Stimulated activated memory B cell treated with anti-CD40 and anti-IgM and Interleukin-4, amounts not matched to agents 10 μg/mL and 1 μg/mL and 100 μg/mL, for 72 hours (primary cell): Measurements from ENCODE around the gene CCDC71.
A peak's percentile ranks its signal among the peaks of the same experiment; 100 is the strongest.

Source experiments
- ATAC-seq: fragments of 150-1000 bp; cut with Tn5 transposase; 2 replicates; pipeline ENCODE4 v1.10.0; 2021
- H3K27ac Mint-ChIP-seq: one replicate; pipeline ENCODE4 v1.8.0; 2022; ENCODE audit warnings: mild to moderate bottlenecking, mixed read lengths
- H3K27me3 Mint-ChIP-seq: one replicate; pipeline ENCODE4 v1.8.0; 2022; ENCODE audit warnings: mixed read lengths
- H3K36me3 Mint-ChIP-seq: one replicate; pipeline ENCODE4 v1.8.0; 2022; ENCODE audit warnings: mixed read lengths
- H3K4me1 Mint-ChIP-seq: one replicate; pipeline ENCODE4 v1.8.0; 2022; ENCODE audit warnings: mixed read lengths
- H3K4me3 Mint-ChIP-seq: one replicate; pipeline ENCODE4 v1.8.0; 2022; ENCODE audit warnings: mild to moderate bottlenecking, moderate library complexity, mixed read lengths
- H3K9me3 Mint-ChIP-seq: one replicate; pipeline ENCODE4 v1.8.0; 2022; ENCODE audit warnings: mixed read lengths

The CCDC71 gene

GRCh38 chr3:49158103-49158709, 7.9 kb downstream of the CCDC71 start:
- H3K4me3 Mint-ChIP-seq = no peak overlapping the region

GRCh38 chr3:49157289-49157688, 8.8 kb downstream of the CCDC71 start:
- Mint-ChIP-seq H3K36me3 (no peaks in the 10 kb centered on the region), H3K4me1 (peaks cover 6% of the 10 kb centered on the region), H3K4me3 (no peak overlapping the region), H3K27ac (no peak overlapping the region), H3K27me3 (no peaks in the 10 kb centered on the region), H3K9me3 (no peaks in the 10 kb centered on the region)
- ATAC-seq = no peak

More at GRCh38 chr3:49158103-49158709, 7.9 kb downstream of the CCDC71 start:
- peaks cover 6% of the 10 kb centered on the region for H3K4me1 Mint-ChIP-seq
- H3K27me3 Mint-ChIP-seq = no peaks in the 10 kb centered on the region
- ATAC-seq = peak; percentile 76
- H3K36me3 Mint-ChIP-seq = no peaks in the 10 kb centered on the region
- no peak overlapping the region for H3K27ac Mint-ChIP-seq
- no peaks in the 10 kb centered on the region for H3K9me3 Mint-ChIP-seq

GRCh38 chr3:49153349-49153912, 12.7 kb downstream of the CCDC71 start:
- no peak for ATAC-seq
- no peak overlapping the region for H3K27ac Mint-ChIP-seq

GRCh38 chr3:49151610-49152009, 14.5 kb downstream of the CCDC71 start:
- no peak overlapping the region for H3K27ac Mint-ChIP-seq
- no peaks in the 10 kb centered on the region for H3K36me3 Mint-ChIP-seq
- H3K27me3 Mint-ChIP-seq = no peaks in the 10 kb centered on the region
- no peaks in the 10 kb centered on the region for H3K9me3 Mint-ChIP-seq
- no peaks in the 10 kb centered on the region for H3K4me1 Mint-ChIP-seq
- H3K4me3 Mint-ChIP-seq = no peak overlapping the region
- ATAC-seq = no peak

More at GRCh38 chr3:49153349-49153912, 12.7 kb downstream of the CCDC71 start:
- peaks cover 6% of the 10 kb centered on the region for H3K4me1 Mint-ChIP-seq
- no peaks in the 10 kb centered on the region for H3K9me3 Mint-ChIP-seq
- no peaks in the 10 kb centered on the region for H3K36me3 Mint-ChIP-seq
- H3K27me3 Mint-ChIP-seq = no peaks in the 10 kb centered on the region
- no peak overlapping the region for H3K4me3 Mint-ChIP-seq

GRCh38 chr3:49148159-49148558, 18.0 kb downstream of the CCDC71 start:
- Mint-ChIP-seq H3K27me3 (no peaks in the 10 kb centered on the region), H3K36me3 (no peaks in the 10 kb centered on the region), H3K4me3 (no peak overlapping the region), H3K9me3 (no peaks in the 10 kb centered on the region), H3K4me1 (no peaks in the 10 kb centered on the region), H3K27ac (no peak overlapping the region)
- no peak for ATAC-seq

- H3K4me1 Mint-ChIP-seq = no peaks in the 10 kb centered on the region
- peaks cover 6% of the 10 kb centered on the region for H3K36me3 Mint-ChIP-seq
- H3K27me3 Mint-ChIP-seq = peaks cover 52% of the 10 kb centered on the region
- no peak for ATAC-seq
- H3K4me3 Mint-ChIP-seq = no peak overlapping the region
- H3K9me3 Mint-ChIP-seq = peaks cover 6% of the 10 kb centered on the region
- H3K27ac Mint-ChIP-seq = no peak overlapping the region
Observed at GRCh38 chr3:49140080-49140479, 26.1 kb downstream of the CCDC71 start.

GRCh38 chr3:49135499-49135898, 30.6 kb downstream of the CCDC71 start:
- no peak for ATAC-seq
- peaks cover 78% of the 10 kb centered on the region for H3K27me3 Mint-ChIP-seq
- H3K27ac Mint-ChIP-seq = no peak overlapping the region
- no peak overlapping the region for H3K4me3 Mint-ChIP-seq
- peaks cover 8% of the 10 kb centered on the region for H3K4me1 Mint-ChIP-seq
- H3K9me3 Mint-ChIP-seq = no peaks in the 10 kb centered on the region
- H3K36me3 Mint-ChIP-seq = no peaks in the 10 kb centered on the region

GRCh38 chr3:49134471-49135265, 31.5 kb downstream of the CCDC71 start:
- ATAC-seq = no peak
- peaks cover 8% of the 10 kb centered on the region for H3K4me1 Mint-ChIP-seq
- peaks cover 75% of the 10 kb centered on the region for H3K27me3 Mint-ChIP-seq
- no peaks in the 10 kb centered on the region for H3K36me3 Mint-ChIP-seq
- no peaks in the 10 kb centered on the region for H3K9me3 Mint-ChIP-seq
- H3K27ac Mint-ChIP-seq = no peak overlapping the region
- no peak overlapping the region for H3K4me3 Mint-ChIP-seq

- peaks cover 8% of the 10 kb centered on the region for H3K4me1 Mint-ChIP-seq
- H3K27ac Mint-ChIP-seq = no peak overlapping the region
- H3K36me3 Mint-ChIP-seq = no peaks in the 10 kb centered on the region
- peaks cover 82% of the 10 kb centered on the region for H3K27me3 Mint-ChIP-seq
- H3K4me3 Mint-ChIP-seq = no peak overlapping the region
- no peak for ATAC-seq
- no peaks in the 10 kb centered on the region for H3K9me3 Mint-ChIP-seq
Observed at GRCh38 chr3:49133226-49133951, 32.7 kb downstream of the CCDC71 start.

- Mint-ChIP-seq H3K27ac (no peak within 1 kb of the TSS), H3K4me1 (peaks cover 8% of the 10 kb centered on the region), H3K9me3 (no peaks in the 10 kb centered on the region), H3K36me3 (no peaks in the 10 kb centered on the region), H3K4me3 (no peak within 1 kb of the TSS), H3K27me3 (peaks cover 75% of the 10 kb centered on the region)
- ATAC-seq = no peak
Observed at GRCh38 chr3:49132437-49133225, 33.5 kb downstream of the CCDC71 start, which contains the start of gene LAMB2. Gene LAMB2, minus strand, starts transcription at chr3:49133050. Its CDS starts 183 bp downstream, at chr3:49132867.

GRCh38 chr3:49132073-49132436, 34.1 kb downstream of the CCDC71 start:
- Mint-ChIP-seq H3K27ac (no peak overlapping the region), H3K4me1 (peaks cover 8% of the 10 kb centered on the region), H3K36me3 (no peaks in the 10 kb centered on the region), H3K4me3 (no peak overlapping the region), H3K27me3 (peaks cover 69% of the 10 kb centered on the region), H3K9me3 (no peaks in the 10 kb centered on the region)
- ATAC-seq = no peak

- no peak for ATAC-seq
- Mint-ChIP-seq H3K36me3 (no peaks in the 10 kb centered on the region), H3K27me3 (peaks cover 69% of the 10 kb centered on the region), H3K4me3 (no peak overlapping the region), H3K9me3 (no peaks in the 10 kb centered on the region), H3K4me1 (peaks cover 8% of the 10 kb centered on the region), H3K27ac (no peak overlapping the region)
Observed at GRCh38 chr3:49131576-49131975, 34.6 kb downstream of the CCDC71 start.

- no peak overlapping the region for H3K27ac Mint-ChIP-seq
- no peaks in the 10 kb centered on the region for H3K36me3 Mint-ChIP-seq
- peaks cover 66% of the 10 kb centered on the region for H3K27me3 Mint-ChIP-seq
- H3K4me1 Mint-ChIP-seq = peaks cover 8% of the 10 kb centered on the region
- no peaks in the 10 kb centered on the region for H3K9me3 Mint-ChIP-seq
- H3K4me3 Mint-ChIP-seq = no peak overlapping the region
- ATAC-seq = no peak
Observed at GRCh38 chr3:49131040-49131439, 35.1 kb downstream of the CCDC71 start.

GRCh38 chr3:49124991-49125670, 41.0 kb downstream of the CCDC71 start:
- H3K27me3 Mint-ChIP-seq = peaks cover 13% of the 10 kb centered on the region
- H3K27ac Mint-ChIP-seq = no peak overlapping the region
- H3K36me3 Mint-ChIP-seq = no peaks in the 10 kb centered on the region
- H3K9me3 Mint-ChIP-seq = no peaks in the 10 kb centered on the region
- ATAC-seq = no peak
- H3K4me3 Mint-ChIP-seq = no peak overlapping the region
- peaks cover 1% of the 10 kb centered on the region for H3K4me1 Mint-ChIP-seq
